HG03439 (cell line): Measurements from ENCODE around the gene ZACN.
"Not testable (repeated sequence)": the region's sequence is repeated elsewhere in the genome, so short reads cannot be mapped to it uniquely, and the experiment has no call there.

Experiments used
- ATAC-seq: cut with Tn5 transposase; IDR thresholded peaks from one replicate; pipeline ENCODE4 v1.9.1; 2021; ENCODE audit warnings: mild to moderate bottlenecking, moderate library complexity; ENCODE audit not compliant: unreplicated experiment

The ZACN gene

DNA sequence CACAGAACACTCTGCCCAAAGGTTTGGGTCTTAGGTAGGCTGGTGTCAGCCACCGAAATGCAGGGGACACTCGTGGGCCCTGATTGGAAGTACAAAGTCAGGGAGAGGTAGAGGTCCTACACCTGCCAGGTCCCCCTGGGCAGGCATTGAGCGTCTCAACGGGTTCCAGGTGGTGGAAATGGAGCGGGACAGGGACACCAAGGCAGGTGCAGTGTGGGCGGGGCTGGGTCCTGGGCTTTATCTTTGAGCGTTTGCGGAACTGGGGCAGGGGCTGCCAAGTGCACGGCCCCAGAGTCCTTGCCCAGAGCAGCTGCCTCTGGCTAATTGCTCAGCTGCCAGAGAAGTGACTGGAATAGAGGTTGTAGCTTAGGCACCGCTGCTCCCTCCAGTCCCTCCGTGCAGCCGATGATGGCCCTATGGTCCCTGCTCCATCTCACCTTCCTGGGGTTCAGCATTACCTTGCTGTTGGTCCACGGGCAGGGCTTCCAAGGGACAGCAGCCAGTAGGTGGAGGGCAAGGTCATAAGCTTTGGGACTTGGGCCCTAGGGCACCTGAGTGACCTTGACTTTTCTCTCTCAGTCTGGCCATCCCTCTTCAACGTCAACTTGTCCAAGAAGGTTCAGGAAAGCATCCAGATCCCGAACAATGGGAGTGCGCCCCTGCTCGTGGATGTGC is at the start of gene ZACN:
Gene ZACN, plus strand, starts transcription at position 323 of the 675 bp plus-strand sequence. Its CDS starts 83 bp downstream, at position 406.
- ATAC-seq, result no peak

DNA sequence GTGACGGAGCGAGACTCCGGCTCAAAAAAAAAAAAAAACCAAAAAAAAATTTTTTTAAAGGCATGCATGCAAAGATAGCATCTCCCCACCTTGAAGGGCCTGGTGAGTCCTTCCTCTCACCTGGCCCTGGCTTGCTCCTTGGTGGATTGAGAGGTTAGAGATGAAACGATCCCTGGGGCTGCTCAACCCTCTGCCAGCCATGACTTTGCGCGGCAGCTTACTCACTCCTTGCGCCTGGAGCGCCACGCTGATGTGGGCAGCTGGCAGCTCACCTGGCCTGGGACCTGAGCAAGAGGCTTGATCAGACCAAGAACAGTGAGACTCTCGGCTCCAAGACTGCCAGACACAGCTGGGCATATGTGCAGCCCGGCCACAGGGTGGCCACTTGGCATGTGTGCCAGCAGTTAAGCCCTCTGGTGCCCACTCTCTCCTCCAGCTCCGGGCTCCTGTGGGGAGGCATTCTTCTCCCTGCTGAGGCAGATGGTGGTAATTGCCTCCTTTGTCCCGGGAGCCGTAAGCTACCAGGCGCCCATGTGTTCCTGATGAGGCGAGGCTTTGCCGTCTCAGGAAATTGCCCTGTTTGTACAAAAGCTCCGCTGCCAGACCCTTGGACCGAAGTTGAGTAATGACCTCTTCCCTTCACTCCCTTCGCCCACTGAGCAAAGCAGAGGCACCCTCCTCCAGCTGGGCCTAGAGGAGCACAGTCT is 46.8 kb upstream of the ZACN start:
- ATAC-seq, result no peak

DNA sequence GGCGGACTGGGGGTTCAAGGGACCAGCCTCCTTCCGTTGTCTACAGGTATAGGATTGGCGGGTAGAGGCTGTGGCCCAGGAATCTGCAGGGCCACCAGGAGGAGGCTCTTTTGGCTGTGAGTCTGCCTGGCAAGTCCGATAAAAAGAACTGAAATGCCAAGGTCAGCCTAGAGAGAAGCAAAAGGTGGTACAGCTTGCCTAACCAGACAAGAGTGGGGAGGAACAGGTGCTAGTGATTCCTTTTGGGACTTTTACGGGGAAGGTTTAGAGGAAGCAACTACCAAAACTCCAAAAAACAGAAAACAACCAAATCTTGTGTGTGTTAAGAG is 46.2 kb upstream of the ZACN start:
- no peak for ATAC-seq

DNA sequence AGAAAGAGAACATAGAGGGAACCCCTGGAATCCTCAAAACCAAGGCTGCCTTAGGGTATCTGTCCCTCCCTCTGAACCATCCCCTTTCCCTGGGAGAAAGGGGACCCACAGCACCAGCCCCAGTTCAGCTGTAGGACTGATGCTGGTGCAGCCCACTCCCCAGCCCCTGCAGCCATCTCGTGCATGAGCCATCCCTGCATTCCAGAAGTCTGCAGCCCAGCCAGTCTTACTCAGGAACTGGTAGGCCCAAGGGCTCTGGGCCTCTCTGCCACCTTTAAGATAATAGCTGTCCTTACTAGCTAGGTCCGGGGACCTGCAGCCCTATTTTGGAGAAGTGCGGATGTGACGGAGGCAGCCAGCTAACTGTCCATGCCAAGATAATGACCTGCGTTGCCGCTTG is 45.8 kb upstream of the ZACN start:
- no peak for ATAC-seq

DNA sequence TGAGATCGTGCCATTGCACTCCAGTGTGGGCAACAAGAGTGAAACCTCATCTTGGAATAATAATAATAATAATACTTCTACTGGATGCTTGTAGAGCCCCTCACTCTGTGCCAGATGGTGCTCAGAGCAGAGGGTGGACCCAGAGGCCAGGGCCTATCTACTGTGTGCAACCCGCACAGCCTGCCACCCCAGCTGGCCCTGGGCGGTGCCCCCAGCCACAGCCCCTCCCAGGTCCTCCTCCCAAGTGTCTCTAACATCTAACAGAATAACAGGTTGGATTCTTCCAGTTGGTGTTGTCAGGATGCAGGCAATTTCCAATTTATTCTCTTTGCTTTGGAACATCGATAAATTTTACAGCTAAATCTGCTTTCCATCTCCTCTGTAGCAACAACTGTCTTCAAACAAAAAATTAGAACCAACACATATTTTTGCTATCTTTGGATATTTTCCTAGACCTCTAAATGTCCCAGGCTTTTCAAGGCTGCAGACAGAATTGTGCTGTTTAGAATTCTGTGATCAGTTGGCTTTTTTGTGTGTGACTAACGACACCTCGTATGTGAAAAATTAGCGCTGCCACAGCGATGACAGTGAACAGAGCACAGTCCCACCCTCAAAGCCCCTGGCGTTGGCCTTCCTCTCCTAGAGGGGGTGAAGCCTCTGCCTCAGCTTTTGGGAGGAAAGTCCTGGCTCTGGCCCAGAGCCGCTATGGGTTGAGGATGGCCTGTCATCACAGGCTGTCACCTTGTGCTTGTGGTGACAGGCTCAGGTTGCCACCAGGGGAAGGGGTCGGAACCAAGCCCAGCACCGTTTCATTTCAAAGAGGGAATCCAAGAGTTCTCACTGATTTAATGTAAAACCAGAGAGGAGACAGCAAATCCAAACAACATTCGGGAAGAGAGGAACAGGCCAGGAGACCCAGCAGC is 44.3 kb upstream of the ZACN start:
- no peak for ATAC-seq

DNA sequence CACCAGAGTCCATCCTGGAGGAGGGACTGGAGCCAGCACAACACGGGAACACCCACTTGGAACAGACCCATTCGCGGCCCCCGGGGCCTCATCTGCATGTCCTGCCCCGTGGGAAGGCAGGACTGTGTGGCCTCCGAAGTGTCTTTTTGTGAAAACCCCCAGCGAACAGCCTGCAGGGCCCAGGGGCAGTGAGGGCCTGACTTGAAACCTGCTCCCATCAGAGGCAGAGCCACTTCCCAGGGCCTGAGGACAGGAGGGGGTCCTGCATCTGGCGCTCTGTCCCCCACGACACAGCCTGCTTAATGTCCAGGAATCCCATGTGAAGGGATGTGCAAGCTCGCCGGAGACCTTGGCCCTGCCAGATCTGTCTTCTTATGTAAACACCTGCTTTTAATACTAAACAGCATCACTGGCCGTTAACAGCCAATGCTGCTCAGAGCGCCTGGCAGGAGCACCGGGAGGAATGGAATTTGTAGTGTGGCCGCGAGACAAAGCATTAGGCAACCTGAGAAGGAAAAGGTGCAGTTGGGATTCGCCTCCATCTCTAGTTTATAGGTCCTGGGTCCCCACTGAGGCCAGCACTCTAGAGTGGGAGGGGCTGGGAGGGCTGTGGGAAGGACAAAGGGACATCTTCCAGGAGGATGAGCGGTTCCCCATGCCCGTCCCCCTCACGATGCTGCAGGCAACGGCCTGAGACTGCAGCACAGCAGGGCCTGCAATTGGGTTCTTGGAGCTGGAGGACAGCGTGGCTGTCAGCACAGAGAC is 42.3 kb upstream of the ZACN start:
- ATAC-seq, result no peak

DNA sequence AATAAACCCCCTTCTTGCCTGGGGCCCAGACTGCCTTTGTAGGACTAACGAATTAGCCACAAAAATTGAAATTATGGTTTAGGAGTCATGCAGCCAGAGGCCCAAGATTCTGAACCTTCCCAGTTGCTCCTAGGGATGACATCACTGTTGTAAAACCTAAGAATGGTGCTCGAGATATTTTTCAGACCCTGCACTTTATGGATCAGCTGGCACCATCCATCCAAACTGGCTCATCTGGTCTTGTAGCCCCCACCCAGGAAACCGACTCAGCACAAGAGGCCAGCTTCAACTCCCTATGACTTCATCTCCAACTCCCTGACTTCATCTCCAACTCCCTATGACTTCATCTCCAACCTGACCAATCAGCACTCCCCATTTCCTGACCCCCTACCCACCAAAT is 40.9 kb upstream of the ZACN start:
- no peak for ATAC-seq

DNA sequence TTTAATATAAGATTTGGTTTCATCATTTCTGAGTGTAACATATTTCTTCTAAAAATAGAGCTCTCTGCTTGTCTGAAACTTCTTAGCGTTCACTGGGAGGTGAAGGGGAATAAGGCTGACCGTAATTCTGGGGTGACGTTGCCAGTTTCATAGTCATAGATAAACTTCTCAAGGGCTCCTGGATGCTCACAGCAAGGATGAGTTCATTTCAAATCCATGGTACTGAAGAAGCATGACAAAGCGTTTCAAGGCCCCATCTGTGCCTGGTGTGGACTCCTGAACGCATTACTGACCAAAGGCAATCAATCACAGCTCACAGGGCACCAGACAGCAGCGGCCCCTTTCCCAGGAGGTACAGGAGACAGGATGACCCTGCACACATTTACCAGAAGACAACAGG is 39.9 kb upstream of the ZACN start:
- no peak for ATAC-seq

DNA sequence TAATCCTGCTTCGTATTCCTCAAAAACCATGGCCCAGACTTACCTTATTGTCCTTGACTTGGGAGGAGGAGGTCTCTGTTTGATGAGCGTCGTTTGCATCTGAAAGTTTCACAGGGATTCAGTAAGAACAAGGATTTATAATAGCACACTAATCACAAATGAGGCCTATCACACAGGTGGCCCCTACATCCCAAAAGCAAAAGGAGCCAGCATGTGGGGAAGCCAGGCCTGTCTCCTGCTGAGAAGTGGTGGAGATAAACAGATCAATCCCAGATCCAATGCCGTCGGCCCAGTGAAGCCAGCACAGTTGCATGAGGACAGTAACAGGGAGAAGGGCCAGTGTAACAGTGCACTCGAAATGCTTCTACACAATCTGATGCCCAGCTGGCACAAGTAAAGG is 38.6 kb upstream of the ZACN start:
- ATAC-seq, result no peak

DNA sequence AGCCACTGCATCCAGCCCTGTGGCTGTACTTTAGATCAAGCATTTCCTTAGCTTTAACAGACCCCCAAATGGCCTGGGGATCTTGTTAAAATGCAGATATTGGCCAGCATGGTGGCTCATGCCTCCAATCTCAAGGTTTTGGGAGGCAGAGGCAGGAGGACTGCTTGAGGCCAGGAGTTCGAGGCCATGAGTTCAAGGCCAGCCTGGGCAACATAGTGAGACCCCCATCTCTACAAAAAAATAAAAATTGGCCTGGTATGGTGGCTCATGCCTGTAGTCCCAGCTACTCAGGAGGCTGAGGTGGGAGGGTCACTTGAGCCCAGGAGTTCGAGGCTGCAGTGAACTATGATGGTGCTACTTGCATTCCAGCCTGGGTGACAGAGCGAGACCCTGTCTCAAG is 36.1 kb upstream of the ZACN start:
- not testable (repeated sequence) for ATAC-seq

DNA sequence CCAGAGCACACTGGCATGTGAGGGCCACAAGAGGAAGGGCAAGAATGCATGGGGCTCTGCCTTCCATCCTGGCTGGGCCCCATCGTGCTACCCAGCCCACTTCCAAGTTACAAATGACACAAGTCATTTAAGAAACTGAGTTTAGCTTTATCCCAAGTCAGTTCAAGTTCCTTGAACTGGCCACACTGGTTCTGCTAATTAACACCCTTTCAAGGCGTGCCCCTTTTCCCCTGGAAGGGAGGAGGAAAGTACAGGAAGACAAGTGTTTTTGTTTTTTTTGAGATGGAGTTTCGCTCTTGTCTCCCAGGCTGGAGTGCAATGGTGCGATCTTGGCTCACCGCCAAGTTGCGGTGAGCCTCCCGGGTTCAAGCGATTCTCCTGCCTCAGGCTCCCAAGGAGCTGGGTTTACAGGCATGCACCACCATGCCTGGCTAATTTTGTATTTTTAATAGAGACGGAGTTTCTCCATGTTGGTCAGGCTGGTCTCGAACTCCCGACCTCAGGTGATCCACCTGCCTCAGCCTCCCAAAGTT is 34.4 kb upstream of the ZACN start:
- ATAC-seq, result not testable (repeated sequence)

DNA sequence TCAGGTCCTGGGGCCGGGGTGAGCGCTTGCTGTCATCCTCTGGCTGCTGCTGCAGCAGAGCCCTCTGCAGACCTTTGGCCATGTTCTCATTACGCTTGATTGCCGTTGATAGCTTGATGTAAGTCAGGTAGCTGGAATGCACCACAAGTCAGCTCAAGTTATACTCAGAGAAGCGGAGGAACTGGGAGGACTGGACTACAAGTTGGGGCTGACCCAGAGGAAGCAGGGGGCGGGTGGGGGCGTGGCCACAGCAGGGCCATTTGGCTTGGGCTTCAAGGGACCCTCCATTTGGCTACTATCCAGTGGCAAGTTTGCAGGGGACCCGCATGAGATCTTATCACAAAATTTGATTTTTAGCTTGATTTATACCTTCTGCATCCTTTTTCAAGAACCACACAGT is 32.9 kb upstream of the ZACN start:
- ATAC-seq, result no peak

DNA sequence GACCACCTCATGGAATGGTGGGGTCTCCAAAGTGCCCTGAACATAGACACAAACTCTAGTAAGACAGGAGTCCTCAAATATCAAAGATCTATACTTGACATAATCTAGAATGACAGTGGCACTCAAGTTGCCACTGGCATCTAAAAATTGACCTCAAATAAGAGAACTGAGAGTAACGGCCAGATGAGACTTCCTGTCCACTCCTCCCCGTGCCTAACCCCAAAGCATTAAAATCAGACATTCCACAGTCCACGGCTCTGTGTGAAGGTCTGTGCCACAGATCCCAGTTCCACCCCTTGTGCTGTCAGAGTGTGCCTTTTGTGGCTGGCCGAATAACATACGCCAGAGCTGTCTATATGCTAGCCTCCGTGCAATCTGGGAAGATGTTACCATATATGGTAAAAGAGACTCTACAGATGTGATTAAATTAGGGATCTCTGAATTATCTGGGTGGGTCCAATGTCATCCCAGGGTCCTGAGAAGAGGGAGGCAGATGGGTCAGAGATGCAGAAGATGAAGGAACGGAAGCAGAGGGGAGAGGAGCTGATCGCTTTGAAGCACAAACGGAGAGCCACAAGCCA is 30.9 kb upstream of the ZACN start:
- ATAC-seq, result no peak

DNA sequence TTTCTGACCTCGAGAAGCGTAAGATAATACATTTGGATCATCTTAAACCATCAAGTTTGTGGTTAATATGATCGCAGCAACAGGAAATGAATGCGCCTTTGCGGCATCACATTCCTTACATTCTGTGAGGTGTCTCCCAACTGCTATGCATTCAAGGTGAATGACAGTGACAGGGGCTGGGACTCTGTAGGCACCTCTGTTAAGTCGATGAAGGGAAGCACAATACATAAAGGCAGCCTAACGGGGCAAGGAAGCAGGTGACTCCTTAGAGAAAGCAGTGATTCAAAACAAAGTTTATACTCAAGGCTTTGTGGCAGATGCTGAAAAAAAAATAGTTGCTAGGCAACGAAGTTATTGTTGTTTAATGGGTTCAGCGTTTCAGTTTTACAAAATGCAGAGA is 30.3 kb upstream of the ZACN start:
- no peak for ATAC-seq

DNA sequence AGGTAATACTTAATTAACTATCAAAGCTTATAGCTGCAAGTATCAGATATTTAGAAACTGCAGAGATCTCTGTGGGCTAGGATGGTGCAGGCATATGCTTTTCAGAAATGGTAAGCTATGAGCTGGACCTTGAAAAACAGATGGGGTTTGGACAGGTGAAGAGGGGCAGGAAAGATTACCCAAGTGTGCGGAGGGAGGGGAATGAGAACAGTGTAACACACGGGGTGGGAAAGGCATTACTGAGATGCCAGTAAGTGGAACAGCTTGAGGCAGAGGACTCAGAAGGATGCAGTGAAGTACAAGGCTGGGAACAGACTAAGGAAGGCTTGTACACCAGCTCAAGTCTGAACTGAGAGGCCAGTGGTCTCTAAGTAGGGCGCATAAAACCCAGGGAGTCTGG is 29.7 kb upstream of the ZACN start:
- no peak for ATAC-seq

DNA sequence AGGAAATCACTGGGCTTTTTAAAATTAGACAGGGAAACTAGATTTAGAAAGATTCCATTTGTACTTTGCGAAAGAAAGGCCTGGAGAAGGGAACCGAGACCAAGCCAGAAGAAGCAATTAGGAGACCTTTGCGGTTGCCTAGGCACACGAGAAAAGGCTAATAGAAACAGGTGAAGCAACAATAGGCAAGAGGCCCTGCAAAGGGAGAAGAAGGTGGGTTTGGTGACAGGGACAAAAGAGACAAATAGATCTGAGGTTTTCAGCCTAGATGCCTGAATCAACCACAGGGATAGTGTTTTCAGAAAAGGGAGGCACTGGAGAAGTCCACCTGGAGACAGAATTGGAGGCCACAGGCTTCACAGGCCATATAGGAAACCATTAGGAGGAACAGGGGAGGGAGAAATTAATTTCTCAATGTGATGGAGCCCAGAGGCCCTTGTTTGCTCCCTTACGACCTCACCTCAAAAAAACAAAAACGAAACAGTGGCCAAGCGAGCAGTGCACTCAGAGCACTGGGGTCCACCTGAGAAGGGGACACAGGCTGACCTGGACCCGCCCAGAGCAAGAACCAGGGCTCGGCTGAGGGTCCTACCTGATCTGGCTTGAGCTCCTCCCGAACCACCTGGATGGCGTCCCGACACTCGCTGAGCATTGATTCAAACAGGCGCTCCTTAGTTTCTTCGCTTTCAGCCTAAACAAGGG is 29.0 kb upstream of the ZACN start:
- no peak for ATAC-seq

DNA sequence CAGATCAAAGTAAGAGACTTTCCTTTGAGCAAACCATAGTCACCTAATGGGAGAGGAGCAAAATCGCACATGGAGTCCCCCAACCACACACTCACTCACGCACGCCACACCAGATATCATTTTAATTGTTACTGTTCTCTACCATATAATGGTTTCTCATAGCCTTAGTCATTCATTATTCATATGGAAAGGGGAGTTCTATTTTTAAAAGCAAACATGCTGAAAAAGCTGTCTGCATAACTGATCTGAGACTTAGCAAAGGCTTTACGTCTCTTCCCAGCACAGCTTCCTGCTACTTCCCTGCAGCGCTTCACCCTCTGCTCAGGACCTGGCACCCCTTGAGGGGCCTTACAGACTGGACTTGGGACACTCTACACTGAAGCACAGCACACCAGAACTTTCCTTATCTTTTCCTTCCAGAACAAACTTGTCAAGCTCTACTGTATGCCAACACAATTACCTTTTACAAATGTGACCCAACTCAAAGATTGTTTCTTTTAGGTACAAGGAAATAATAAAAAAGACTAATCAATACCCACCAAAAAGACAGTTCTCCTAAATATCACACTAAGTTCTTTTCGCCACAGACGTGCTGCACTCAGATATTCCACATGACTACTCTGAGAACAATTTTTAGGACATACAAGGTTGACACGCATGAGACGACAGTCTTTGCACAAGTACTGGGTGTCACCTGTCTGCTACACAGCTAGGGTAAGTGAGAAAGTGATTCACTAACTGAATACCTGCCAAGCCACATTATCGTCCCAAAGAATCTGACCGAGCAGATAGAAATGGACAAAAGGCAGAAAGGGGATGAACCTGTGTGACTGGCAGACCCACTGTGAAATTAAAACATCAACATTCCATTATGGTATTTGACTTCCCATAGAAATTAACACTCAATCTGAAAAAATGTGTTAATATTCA is 28.2 kb upstream of the ZACN start:
- ATAC-seq, result no peak

DNA sequence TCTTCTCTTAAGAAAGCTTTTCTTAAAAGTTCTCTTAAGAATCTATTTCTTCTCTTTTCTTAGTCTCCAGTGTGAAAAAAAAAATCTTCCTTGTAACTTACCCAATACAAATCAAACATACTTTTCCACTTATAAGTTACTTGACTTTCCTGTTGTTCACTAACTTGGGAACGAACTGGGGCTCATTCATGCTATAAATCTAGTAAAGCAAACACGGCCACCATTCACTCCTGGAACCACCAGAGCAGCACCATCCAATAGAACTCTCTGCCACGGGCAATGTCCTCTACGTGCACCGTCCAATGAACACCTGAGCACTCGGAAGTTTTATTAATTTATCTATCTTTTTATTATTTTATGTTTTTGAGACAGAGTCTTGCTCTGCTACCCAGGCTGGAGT is 27.4 kb upstream of the ZACN start:
- no peak for ATAC-seq
